Measurements from ENCODE around the gene AFAP1L1.

AFAP1L1 gene

GRCh38 chr5:149294872-149295829, 23.5 kb downstream of the AFAP1L1 start:
- H3K4me1 ChIP-seq (ENCODE audit: control extremely low read depth in 1 of 4, control insufficient read depth in 4 of 4, insufficient read depth in 4 of 4, low read length in 3 of 4) = peaks cover 10 to 47% (median 26%) of the 10 kb centered on the region in 4 experiments
- ChIA-PET CTCF (interaction anchor here (0.6 to 1.7 kb wide), 7 partner anchors 19 to 315 kb away, joined by 3 to 6 read pairs (median 3); no protein-coding TSS in a partner anchor), POLR2A (no interaction called here)
- H3K36me3 ChIP-seq (ENCODE audit: control insufficient read depth in 4 of 4, insufficient read depth in 4 of 4, low read length in 3 of 4) = no peaks in the 10 kb centered on the region
- H3K4me3 ChIP-seq (ENCODE audit: control insufficient read depth in 1 of 7, extremely low read depth in 1 of 7, insufficient read depth in 4 of 7, low read depth in 2 of 7, low read length in 6 of 7) = no peak overlapping the region
- WGBS (ENCODE audit: insufficient coverage) = 87% methylated on average over 6 of the region's 10 CpGs
- H3K27ac ChIP-seq (ENCODE audit: insufficient read depth in 1 of 2, low read depth in 1 of 2, low read length in 2 of 2, poor library complexity in 1 of 2, severe bottlenecking in 2 of 2) = no peak overlapping the region
- no peaks in the 10 kb centered on the region for H3K27me3 ChIP-seq (replicated peaks in 2 of 5; ENCODE audit: control insufficient read depth in 4 of 5, insufficient read depth in 5 of 5, low read length in 4 of 5)
- no peaks in the 10 kb centered on the region for H3K9me3 ChIP-seq (ENCODE audit: control extremely low read depth in 1 of 5, control insufficient read depth in 4 of 5, insufficient read depth in 2 of 5, low read depth in 1 of 5, low read length in 4 of 5)
- no peak for DNase-seq

- Histone ChIP-seq H3K36me3 (ENCODE audit: control insufficient read depth in 4 of 4, insufficient read depth in 4 of 4, low read length in 3 of 4) (no peaks in the 10 kb centered on the region), H3K27ac (ENCODE audit: insufficient read depth in 1 of 2, low read depth in 1 of 2, low read length in 2 of 2, poor library complexity in 1 of 2, severe bottlenecking in 2 of 2) (no peak overlapping the region), H3K4me1 (ENCODE audit: control extremely low read depth in 1 of 4, control insufficient read depth in 4 of 4, insufficient read depth in 4 of 4, low read length in 3 of 4) (peaks cover 9 to 51% (median 35%) of the 10 kb centered on the region in 4 experiments), H3K27me3 (replicated peaks in 2 of 5; ENCODE audit: control insufficient read depth in 4 of 5, insufficient read depth in 5 of 5, low read length in 4 of 5) (no peaks in the 10 kb centered on the region), H3K4me3 (ENCODE audit: control insufficient read depth in 1 of 7, extremely low read depth in 1 of 7, insufficient read depth in 4 of 7, low read depth in 2 of 7, low read length in 6 of 7) (no peak overlapping the region), H3K9me3 (ENCODE audit: control extremely low read depth in 1 of 5, control insufficient read depth in 4 of 5, insufficient read depth in 2 of 5, low read depth in 1 of 5, low read length in 4 of 5) (no peaks in the 10 kb centered on the region)
- 100% methylated on average over 2 of the region's 5 CpGs for WGBS (ENCODE audit: insufficient coverage)
- no peak for DNase-seq
- POLR2A ChIA-PET = interaction anchor here (0.6 to 0.7 kb wide), 2 partner anchors 48 to 1090 kb away, joined by 3 read pairs; no protein-coding TSS in a partner anchor
- CTCF ChIA-PET = interaction anchor here (1.1 to 2.8 kb wide), 6 partner anchors 9 to 64 kb away, joined by 3 to 11 read pairs (median 6); no protein-coding TSS in a partner anchor
Observed at GRCh38 chr5:149297340-149298025, 25.8 kb downstream of the AFAP1L1 start.

DNA sequence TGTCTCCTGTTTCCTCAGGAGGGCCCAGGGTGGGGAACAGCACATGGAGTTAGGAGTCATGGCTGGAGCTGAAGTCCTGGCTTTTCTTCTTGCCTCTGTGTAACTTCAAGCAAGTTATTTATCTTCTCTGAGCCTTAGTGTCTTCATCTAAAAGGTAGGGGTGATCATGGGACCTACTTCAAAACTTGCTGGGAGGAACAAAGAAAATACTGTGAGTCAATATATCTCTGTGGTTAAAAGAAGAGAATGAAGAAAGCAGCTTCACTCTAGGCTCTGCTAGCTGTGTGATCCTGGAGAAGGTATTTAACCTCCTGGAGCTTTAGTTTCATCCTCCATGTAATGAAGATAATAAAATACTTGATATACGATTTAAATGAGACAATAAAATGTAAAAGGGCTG, 26.5 kb downstream of the AFAP1L1 start:
- H3K27me3 ChIP-seq (replicated peaks in 2 of 5; ENCODE audit: control insufficient read depth in 4 of 5, insufficient read depth in 5 of 5, low read length in 4 of 5) = no peaks in the 10 kb centered on the region
- H3K4me3 ChIP-seq (ENCODE audit: control insufficient read depth in 1 of 7, extremely low read depth in 1 of 7, insufficient read depth in 4 of 7, low read depth in 2 of 7, low read length in 6 of 7) = peak overlapping the region in 1 of 7 experiments; percentile 53
- H3K36me3 ChIP-seq (ENCODE audit: control insufficient read depth in 4 of 4, insufficient read depth in 4 of 4, low read length in 3 of 4) = no peaks in the 10 kb centered on the region
- no peaks in the 10 kb centered on the region for H3K9me3 ChIP-seq (ENCODE audit: control extremely low read depth in 1 of 5, control insufficient read depth in 4 of 5, insufficient read depth in 2 of 5, low read depth in 1 of 5, low read length in 4 of 5)
- no CpG with 5 or more reads among the region's 1 CpG for WGBS (ENCODE audit: insufficient coverage)
- peaks cover 9 to 55% (median 37%) of the 10 kb centered on the region in 4 experiments for H3K4me1 ChIP-seq (ENCODE audit: control extremely low read depth in 1 of 4, control insufficient read depth in 4 of 4, insufficient read depth in 4 of 4, low read length in 3 of 4)
- no peak overlapping the region for H3K27ac ChIP-seq (ENCODE audit: insufficient read depth in 1 of 2, low read depth in 1 of 2, low read length in 2 of 2, poor library complexity in 1 of 2, severe bottlenecking in 2 of 2)
- peak in 2 of 3 donors; percentile 33 to 59 for DNase-seq
- CTCF ChIA-PET = interaction anchor here (1.1 to 2.8 kb wide), 9 partner anchors 9 to 252 kb away, joined by 3 to 11 read pairs (median 6); no protein-coding TSS in a partner anchor
- POLR2A ChIA-PET = interaction anchor here (0.5 to 0.7 kb wide), 3 partner anchors 48 to 1089 kb away, joined by 3 to 5 read pairs (median 3); no protein-coding TSS in a partner anchor

DNA sequence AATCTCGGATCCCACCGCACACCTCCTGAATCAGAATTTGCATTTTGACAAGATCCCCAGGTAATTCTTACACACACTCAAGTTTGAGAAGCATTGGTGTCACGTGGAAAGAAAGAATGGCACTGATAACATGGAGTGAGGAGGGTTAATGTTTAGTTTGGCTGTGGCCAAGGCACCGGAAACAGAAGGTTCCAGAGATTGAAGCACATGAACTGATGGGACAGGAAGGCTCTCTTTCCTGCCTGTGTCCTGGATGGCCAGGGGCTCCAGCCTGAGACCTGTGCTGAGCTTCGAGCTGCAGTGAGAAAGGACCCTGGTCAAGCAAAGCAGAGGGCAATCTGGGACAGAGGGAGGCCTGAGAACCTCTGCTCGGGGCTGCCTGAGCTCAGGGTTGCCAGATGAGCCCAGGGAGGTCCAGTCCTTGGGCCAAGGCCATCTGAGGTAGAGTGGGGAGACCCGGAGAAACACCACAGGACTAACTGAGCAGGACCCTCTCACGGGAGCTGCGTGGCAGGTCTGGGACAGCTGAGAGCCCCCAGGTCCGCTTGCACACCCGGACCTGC, 27.3 kb downstream of the AFAP1L1 start:
- CTCF ChIA-PET = interaction anchor here (0.8 to 2.8 kb wide), 10 partner anchors 9 to 251 kb away, joined by 3 to 11 read pairs (median 6); no protein-coding TSS in a partner anchor
- Histone ChIP-seq H3K27ac (ENCODE audit: insufficient read depth in 1 of 2, low read depth in 1 of 2, low read length in 2 of 2, poor library complexity in 1 of 2, severe bottlenecking in 2 of 2) (no peak overlapping the region), H3K9me3 (ENCODE audit: control extremely low read depth in 1 of 5, control insufficient read depth in 4 of 5, insufficient read depth in 2 of 5, low read depth in 1 of 5, low read length in 4 of 5) (no peaks in the 10 kb centered on the region), H3K36me3 (ENCODE audit: control insufficient read depth in 4 of 4, insufficient read depth in 4 of 4, low read length in 3 of 4) (no peaks in the 10 kb centered on the region), H3K4me1 (ENCODE audit: control extremely low read depth in 1 of 4, control insufficient read depth in 4 of 4, insufficient read depth in 4 of 4, low read length in 3 of 4) (peaks cover 9 to 55% (median 37%) of the 10 kb centered on the region in 4 experiments), H3K27me3 (replicated peaks in 2 of 5; ENCODE audit: control insufficient read depth in 4 of 5, insufficient read depth in 5 of 5, low read length in 4 of 5) (no peaks in the 10 kb centered on the region), H3K4me3 (ENCODE audit: control insufficient read depth in 1 of 7, extremely low read depth in 1 of 7, insufficient read depth in 4 of 7, low read depth in 2 of 7, low read length in 6 of 7) (peak overlapping the region in 3 of 7 experiments; percentile 52 to 64 (median 53))
- WGBS (ENCODE audit: insufficient coverage) = 3% methylated on average over 8 of the region's 11 CpGs
- POLR2A ChIA-PET = interaction anchor here (0.5 kb wide), 1 partner anchor 290 kb away, joined by 5 read pairs; no protein-coding TSS in a partner anchor
- peak; percentile 82 to 98 (median 97) for DNase-seq

DNA sequence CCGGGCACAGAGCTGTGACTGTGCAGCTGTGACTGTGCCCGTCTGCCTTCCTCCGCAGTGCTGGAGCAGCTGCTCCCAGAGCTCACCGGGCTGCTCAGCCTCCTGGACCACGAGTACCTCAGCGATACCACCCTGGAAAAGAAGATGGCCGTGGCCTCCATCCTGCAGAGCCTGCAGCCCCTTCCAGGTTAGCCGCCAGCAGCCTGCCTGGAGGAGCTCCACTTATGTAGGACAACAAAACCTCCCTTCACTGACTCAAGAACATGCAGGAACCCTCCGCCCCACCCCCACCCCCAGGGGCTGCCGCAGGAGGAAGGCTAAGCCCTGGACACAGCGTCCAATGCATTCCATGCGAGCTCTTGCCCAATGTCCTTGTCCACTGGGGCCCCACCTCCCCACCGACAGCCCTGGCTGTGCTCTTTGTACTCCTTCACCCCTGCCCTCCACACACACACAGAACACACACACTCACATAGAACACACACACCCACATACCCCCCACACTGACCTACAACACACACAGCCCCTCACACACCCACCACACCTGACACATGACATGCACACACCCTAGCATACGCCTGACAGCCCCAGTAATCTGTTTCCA, 27.9 kb downstream of the AFAP1L1 start:
- Histone ChIP-seq H3K4me3 (ENCODE audit: control insufficient read depth in 1 of 7, extremely low read depth in 1 of 7, insufficient read depth in 4 of 7, low read depth in 2 of 7, low read length in 6 of 7) (peak overlapping the region in 3 of 7 experiments; percentile 52 to 64 (median 53)), H3K27ac (ENCODE audit: insufficient read depth in 1 of 2, low read depth in 1 of 2, low read length in 2 of 2, poor library complexity in 1 of 2, severe bottlenecking in 2 of 2) (no peak overlapping the region), H3K27me3 (replicated peaks in 2 of 5; ENCODE audit: control insufficient read depth in 4 of 5, insufficient read depth in 5 of 5, low read length in 4 of 5) (no peaks in the 10 kb centered on the region), H3K36me3 (ENCODE audit: control insufficient read depth in 4 of 4, insufficient read depth in 4 of 4, low read length in 3 of 4) (no peaks in the 10 kb centered on the region), H3K4me1 (ENCODE audit: control extremely low read depth in 1 of 4, control insufficient read depth in 4 of 4, insufficient read depth in 4 of 4, low read length in 3 of 4) (peaks cover 9 to 57% (median 39%) of the 10 kb centered on the region in 4 experiments), H3K9me3 (ENCODE audit: control extremely low read depth in 1 of 5, control insufficient read depth in 4 of 5, insufficient read depth in 2 of 5, low read depth in 1 of 5, low read length in 4 of 5) (no peaks in the 10 kb centered on the region)
- POLR2A ChIA-PET = interaction anchor here (0.8 kb wide), 1 partner anchor 7 kb away, joined by 3 read pairs; no protein-coding TSS in a partner anchor
- WGBS (ENCODE audit: insufficient coverage) = 12% methylated on average over 13 of the region's 14 CpGs
- CTCF ChIA-PET = interaction anchor here (0.8 to 2.8 kb wide), 9 partner anchors 9 to 250 kb away, joined by 3 to 11 read pairs (median 6); no protein-coding TSS in a partner anchor
- peak in 2 of 3 donors; percentile 63 to 75 for DNase-seq

GRCh38 chr5:149300441-149300840, 28.8 kb downstream of the AFAP1L1 start:
- no peaks in the 10 kb centered on the region for H3K27me3 ChIP-seq (replicated peaks in 2 of 5; ENCODE audit: control insufficient read depth in 4 of 5, insufficient read depth in 5 of 5, low read length in 4 of 5)
- POLR2A ChIA-PET = interaction anchor here (0.8 kb wide), 1 partner anchor 8 kb away, joined by 3 read pairs; no protein-coding TSS in a partner anchor
- peaks cover 9 to 62% (median 43%) of the 10 kb centered on the region in 4 experiments for H3K4me1 ChIP-seq (ENCODE audit: control extremely low read depth in 1 of 4, control insufficient read depth in 4 of 4, insufficient read depth in 4 of 4, low read length in 3 of 4)
- CTCF ChIA-PET = interaction anchor here (0.9 to 1.7 kb wide), 3 partner anchors 13 to 17 kb away, joined by 3 to 8 read pairs (median 4); no protein-coding TSS in a partner anchor
- WGBS (ENCODE audit: insufficient coverage) = 99% methylated on average over 6 of the region's 6 CpGs
- no peaks in the 10 kb centered on the region for H3K9me3 ChIP-seq (ENCODE audit: control extremely low read depth in 1 of 5, control insufficient read depth in 4 of 5, insufficient read depth in 2 of 5, low read depth in 1 of 5, low read length in 4 of 5)
- no peak overlapping the region for H3K4me3 ChIP-seq (ENCODE audit: control insufficient read depth in 1 of 7, extremely low read depth in 1 of 7, insufficient read depth in 4 of 7, low read depth in 2 of 7, low read length in 6 of 7)
- no peak overlapping the region for H3K27ac ChIP-seq (ENCODE audit: insufficient read depth in 1 of 2, low read depth in 1 of 2, low read length in 2 of 2, poor library complexity in 1 of 2, severe bottlenecking in 2 of 2)
- no peaks in the 10 kb centered on the region for H3K36me3 ChIP-seq (ENCODE audit: control insufficient read depth in 4 of 4, insufficient read depth in 4 of 4, low read length in 3 of 4)
- no peak for DNase-seq

Measured in common myeloid progenitor, CD34-positive (primary cell).